HepG2 (cell line): ENCODE measurements around the gene DHX34. TPM values are rescaled to one million over a fixed set of nuclear protein-coding genes. Genes with fewer than 3 reads are reported as not detected.
A peak's percentile ranks its signal among the peaks of the same experiment; 100 is the strongest.

Experiments
- ETV6 ChIP-seq: sonication (generic); formaldehyde crosslinking; conservative IDR thresholded peaks from 2 replicates; pipeline ENCODE4 v1.4.0; 2020; ENCODE audit warnings: missing genetic modification reagents
- HES4 ChIP-seq: sonication (generic); formaldehyde crosslinking; IDR thresholded peaks from 2 replicates; pipeline ENCODE4 v1.9.0; 2021; ENCODE audit warnings: mild to moderate bottlenecking, missing genetic modification reagents, borderline replicate concordance
- ISL2 ChIP-seq: sonication (generic); formaldehyde crosslinking; IDR thresholded peaks from 2 replicates; pipeline ENCODE4 v1.5.0; 2020; ENCODE audit warnings: missing genetic modification reagents
- MAZ ChIP-seq, 2 experiments: sonication (generic) in 1 of 2; formaldehyde crosslinking in 1 of 2; IDR thresholded peaks; 2 replicates each; pipeline versions ENCODE4 v1.5.0 to v1.6.1; 2012 to 2020; ENCODE audit warnings: low read depth in 2 of 2, mild to moderate bottlenecking in 2 of 2, borderline replicate concordance in 1 of 2, improper control_type of control experiment in 1 of 2, low read length in 1 of 2, missing genetic modification reagents in 1 of 2, moderate library complexity in 1 of 2
- MEIS2 ChIP-seq: sonication (generic); formaldehyde crosslinking; IDR thresholded peaks from 2 replicates; pipeline ENCODE4 v1.9.0; 2021; ENCODE audit warnings: mild to moderate bottlenecking, missing genetic modification reagents
- NFKB2 ChIP-seq: sonication (generic); formaldehyde crosslinking; IDR thresholded peaks from 2 replicates; pipeline ENCODE4 v1.4.0; 2020; ENCODE audit warnings: missing genetic modification reagents, borderline replicate concordance
- RARG ChIP-seq: sonication (generic); formaldehyde crosslinking; IDR thresholded peaks from 2 replicates; pipeline ENCODE4 v1.4.0; 2020; ENCODE audit warnings: low read depth, mild to moderate bottlenecking, missing genetic modification reagents
- ZFP90 ChIP-seq: sonication (generic); formaldehyde crosslinking; IDR thresholded peaks from 2 replicates; pipeline ENCODE4 v1.8.0; 2022; ENCODE audit warnings: missing genetic modification reagents, mild to moderate bottlenecking, inconsistent platforms, borderline replicate concordance
- ZFY ChIP-seq: sonication (generic); formaldehyde crosslinking; IDR thresholded peaks from 2 replicates; pipeline ENCODE4 v1.4.0; 2020; ENCODE audit warnings: missing genetic modification reagents
- ZNF430 ChIP-seq: sonication (generic); formaldehyde crosslinking; IDR thresholded peaks from 2 replicates; pipeline ENCODE4 v1.9.0; 2021; ENCODE audit warnings: mild to moderate bottlenecking, missing genetic modification reagents
- ZNF441 ChIP-seq: sonication (generic); formaldehyde crosslinking; IDR thresholded peaks from 2 replicates; pipeline ENCODE4 v1.7.0; 2021; ENCODE audit warnings: missing genetic modification reagents, borderline replicate concordance
- ZNF607 ChIP-seq: sonication (generic); formaldehyde crosslinking; IDR thresholded peaks from 2 replicates; pipeline ENCODE4 v1.5.1; 2020; ENCODE audit warnings: missing genetic modification reagents, mild to moderate bottlenecking, borderline replicate concordance
- ZNF749 ChIP-seq: sonication (generic); formaldehyde crosslinking; IDR thresholded peaks from 2 replicates; pipeline ENCODE4 v1.8.0; 2022; ENCODE audit warnings: mild to moderate bottlenecking, missing genetic modification reagents, moderate library complexity, borderline replicate concordance
- polyA plus RNA-seq, 8 experiments: library from polyadenylated mRNA; depleted of rRNA in 3 of 8; stranded (reverse) in 7 of 8; unstranded in 1 of 8; fragments of >200 nt; fragmentation: Illumina TruSeq in 4 of 8; extraction: Trizol in 4 of 8; gene quantifications; 2 replicates each; pipeline versions ENCODE4 v1.2.1 to v1.2.3, GENCODE V29; 2011 to 2016; ENCODE audit warnings: low read depth in 4 of 8, missing spikeins in 1 of 8, mixed read lengths in 1 of 8; ENCODE audit not compliant: insufficient read depth in 1 of 8
- total RNA-seq, 5 experiments: library from RNA; depleted of rRNA; stranded (reverse); fragments of >200 nt; fragmentation: Illumina TruSeq; extraction: Trizol; gene quantifications; 2 replicates each; pipeline ENCODE4 v1.2.3, GENCODE V29; 2016; ENCODE audit warnings: low read depth in 1 of 5
- TF ChIP-seq, protein P1 (sequence below): sonication (generic); formaldehyde crosslinking; IDR thresholded peaks from 2 replicates; pipeline ENCODE4 v1.4.0; 2020; ENCODE audit warnings: missing genetic modification reagents, borderline replicate concordance
- TF ChIP-seq, protein P2 (sequence below): sonication (generic); formaldehyde crosslinking; IDR thresholded peaks from 2 replicates; pipeline ENCODE4 v1.8.1; 2023; ENCODE audit warnings: missing genetic modification reagents, inconsistent platforms, borderline replicate concordance
- TF ChIP-seq, protein P3 (sequence below), 2 experiments: IDR thresholded peaks; 2 replicates each; pipeline ENCODE4 v1.6.1; 2011 to 2012; ENCODE audit warnings: low read length in 2 of 2, borderline replicate concordance in 1 of 2, low read depth in 1 of 2, mild to moderate bottlenecking in 1 of 2, moderate library complexity in 1 of 2
- TF ChIP-seq, protein P4 (sequence below): sonication (generic); formaldehyde crosslinking; conservative IDR thresholded peaks from 2 replicates; pipeline ENCODE4 v1.8.0; 2022; ENCODE audit warnings: mild to moderate bottlenecking, moderate library complexity, missing genetic modification reagents

DHX34 gene
- total and polyA plus RNA-seq, 2 of the 13 experiments (the other 11 are each of a cell fraction or from before 2014, with no cell fraction given): 9.2 to 12.0 TPM

DNA sequence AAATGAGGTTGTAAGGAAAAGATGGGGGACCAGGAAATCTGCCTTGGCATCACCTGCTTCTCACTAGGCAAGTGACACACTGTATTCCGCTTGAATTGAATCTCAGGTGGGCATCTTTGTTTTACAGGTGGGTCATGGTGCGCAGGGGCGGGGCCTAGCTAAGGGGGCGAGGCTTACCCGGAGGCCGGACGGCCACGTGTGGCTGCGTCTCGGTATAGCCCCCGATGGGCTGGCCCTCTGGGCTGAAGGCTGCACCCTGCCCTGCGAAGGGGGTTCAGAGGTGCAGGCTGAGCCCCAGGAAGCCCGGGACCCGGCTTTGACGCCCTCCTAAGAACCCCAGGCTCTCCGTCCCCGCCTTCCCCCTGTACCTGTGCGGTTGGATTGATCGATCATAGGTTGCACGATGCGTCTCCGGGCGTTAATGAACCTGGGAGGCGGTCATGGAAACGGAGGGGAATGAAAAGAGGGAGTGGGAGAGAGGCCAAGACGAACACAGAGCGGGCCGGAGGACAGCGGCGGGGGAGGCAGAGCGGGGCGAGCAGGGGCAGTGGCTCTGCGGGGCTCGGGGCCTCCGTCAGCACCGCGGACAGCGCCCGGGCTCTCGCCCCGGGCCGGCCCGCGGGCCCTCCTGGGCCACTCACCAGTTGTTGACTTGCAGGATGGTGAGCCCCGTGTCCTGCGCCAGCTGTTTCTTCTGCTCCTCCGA, 57.7 kb downstream of the DHX34 start (continued):
- TF ChIP-seq, protein P1, sequence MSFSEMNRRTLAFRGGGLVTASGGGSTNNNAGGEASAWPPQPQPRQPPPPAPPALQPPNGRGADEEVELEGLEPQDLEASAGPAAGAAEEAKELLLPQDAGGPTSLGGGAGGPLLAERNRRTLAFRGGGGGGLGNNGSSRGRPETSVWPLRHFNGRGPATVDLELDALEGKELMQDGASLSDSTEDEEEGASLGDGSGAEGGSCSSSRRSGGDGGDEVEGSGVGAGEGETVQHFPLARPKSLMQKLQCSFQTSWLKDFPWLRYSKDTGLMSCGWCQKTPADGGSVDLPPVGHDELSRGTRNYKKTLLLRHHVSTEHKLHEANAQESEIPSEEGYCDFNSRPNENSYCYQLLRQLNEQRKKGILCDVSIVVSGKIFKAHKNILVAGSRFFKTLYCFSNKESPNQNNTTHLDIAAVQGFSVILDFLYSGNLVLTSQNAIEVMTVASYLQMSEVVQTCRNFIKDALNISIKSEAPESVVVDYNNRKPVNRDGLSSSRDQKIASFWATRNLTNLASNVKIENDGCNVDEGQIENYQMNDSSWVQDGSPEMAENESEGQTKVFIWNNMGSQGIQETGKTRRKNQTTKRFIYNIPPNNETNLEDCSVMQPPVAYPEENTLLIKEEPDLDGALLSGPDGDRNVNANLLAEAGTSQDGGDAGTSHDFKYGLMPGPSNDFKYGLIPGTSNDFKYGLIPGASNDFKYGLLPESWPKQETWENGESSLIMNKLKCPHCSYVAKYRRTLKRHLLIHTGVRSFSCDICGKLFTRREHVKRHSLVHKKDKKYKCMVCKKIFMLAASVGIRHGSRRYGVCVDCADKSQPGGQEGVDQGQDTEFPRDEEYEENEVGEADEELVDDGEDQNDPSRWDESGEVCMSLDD (CRISPR knock-in tag): 0 out of 2 replicates have a peak, but pooled peaks have one; percentile 34
- TF ChIP-seq RARG (CRISPR knock-in tag): no peak
- peak; percentile 55; the same call in 1 of the 2 replicates for TF ChIP-seq ZNF441 (CRISPR knock-in tag)
- TF ChIP-seq ZFP90 (CRISPR knock-in tag): no peak
- no peak for TF ChIP-seq MAZ (IDR thresholded peaks at IDR 0.05; ENCODE audit: borderline replicate concordance, low read depth, low read length)
- peak; percentile 66; the same call in 1 of the 2 replicates for TF ChIP-seq MAZ (CRISPR knock-in tag; IDR thresholded peaks at IDR 0.05; ENCODE audit: low read depth)
- TF ChIP-seq MEIS2: peak; percentile 64; the same call in 1 of the 2 replicates
- peak; percentile 83; the same call in 1 of the 2 replicates for TF ChIP-seq NFKB2
- TF ChIP-seq, protein P2, sequence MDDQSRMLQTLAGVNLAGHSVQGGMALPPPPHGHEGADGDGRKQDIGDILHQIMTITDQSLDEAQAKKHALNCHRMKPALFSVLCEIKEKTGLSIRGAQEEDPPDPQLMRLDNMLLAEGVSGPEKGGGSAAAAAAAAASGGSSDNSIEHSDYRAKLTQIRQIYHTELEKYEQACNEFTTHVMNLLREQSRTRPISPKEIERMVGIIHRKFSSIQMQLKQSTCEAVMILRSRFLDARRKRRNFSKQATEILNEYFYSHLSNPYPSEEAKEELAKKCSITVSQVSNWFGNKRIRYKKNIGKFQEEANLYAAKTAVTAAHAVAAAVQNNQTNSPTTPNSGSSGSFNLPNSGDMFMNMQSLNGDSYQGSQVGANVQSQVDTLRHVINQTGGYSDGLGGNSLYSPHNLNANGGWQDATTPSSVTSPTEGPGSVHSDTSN: 0 out of 2 replicates have a peak, but pooled peaks have one; percentile 37
- peak; percentile 60; the same call in 1 of the 2 replicates for TF ChIP-seq ZNF749 (CRISPR knock-in tag)
- TF ChIP-seq, protein P3, sequence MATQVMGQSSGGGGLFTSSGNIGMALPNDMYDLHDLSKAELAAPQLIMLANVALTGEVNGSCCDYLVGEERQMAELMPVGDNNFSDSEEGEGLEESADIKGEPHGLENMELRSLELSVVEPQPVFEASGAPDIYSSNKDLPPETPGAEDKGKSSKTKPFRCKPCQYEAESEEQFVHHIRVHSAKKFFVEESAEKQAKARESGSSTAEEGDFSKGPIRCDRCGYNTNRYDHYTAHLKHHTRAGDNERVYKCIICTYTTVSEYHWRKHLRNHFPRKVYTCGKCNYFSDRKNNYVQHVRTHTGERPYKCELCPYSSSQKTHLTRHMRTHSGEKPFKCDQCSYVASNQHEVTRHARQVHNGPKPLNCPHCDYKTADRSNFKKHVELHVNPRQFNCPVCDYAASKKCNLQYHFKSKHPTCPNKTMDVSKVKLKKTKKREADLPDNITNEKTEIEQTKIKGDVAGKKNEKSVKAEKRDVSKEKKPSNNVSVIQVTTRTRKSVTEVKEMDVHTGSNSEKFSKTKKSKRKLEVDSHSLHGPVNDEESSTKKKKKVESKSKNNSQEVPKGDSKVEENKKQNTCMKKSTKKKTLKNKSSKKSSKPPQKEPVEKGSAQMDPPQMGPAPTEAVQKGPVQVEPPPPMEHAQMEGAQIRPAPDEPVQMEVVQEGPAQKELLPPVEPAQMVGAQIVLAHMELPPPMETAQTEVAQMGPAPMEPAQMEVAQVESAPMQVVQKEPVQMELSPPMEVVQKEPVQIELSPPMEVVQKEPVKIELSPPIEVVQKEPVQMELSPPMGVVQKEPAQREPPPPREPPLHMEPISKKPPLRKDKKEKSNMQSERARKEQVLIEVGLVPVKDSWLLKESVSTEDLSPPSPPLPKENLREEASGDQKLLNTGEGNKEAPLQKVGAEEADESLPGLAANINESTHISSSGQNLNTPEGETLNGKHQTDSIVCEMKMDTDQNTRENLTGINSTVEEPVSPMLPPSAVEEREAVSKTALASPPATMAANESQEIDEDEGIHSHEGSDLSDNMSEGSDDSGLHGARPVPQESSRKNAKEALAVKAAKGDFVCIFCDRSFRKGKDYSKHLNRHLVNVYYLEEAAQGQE (IDR thresholded peaks at IDR 0.05; ENCODE audit: borderline replicate concordance in 1 of 2, low read depth in 1 of 2, low read length in 2 of 2): peak; percentile 89 to 97
- peak; percentile 90 for TF ChIP-seq HES4
- TF ChIP-seq, protein P4, sequence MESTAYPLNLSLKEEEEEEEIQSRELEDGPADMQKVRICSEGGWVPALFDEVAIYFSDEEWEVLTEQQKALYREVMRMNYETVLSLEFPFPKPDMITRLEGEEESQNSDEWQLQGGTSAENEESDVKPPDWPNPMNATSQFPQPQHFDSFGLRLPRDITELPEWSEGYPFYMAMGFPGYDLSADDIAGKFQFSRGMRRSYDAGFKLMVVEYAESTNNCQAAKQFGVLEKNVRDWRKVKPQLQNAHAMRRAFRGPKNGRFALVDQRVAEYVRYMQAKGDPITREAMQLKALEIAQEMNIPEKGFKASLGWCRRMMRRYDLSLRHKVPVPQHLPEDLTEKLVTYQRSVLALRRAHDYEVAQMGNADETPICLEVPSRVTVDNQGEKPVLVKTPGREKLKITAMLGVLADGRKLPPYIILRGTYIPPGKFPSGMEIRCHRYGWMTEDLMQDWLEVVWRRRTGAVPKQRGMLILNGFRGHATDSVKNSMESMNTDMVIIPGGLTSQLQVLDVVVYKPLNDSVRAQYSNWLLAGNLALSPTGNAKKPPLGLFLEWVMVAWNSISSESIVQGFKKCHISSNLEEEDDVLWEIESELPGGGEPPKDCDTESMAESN (CRISPR knock-in tag): no peak
- peak; percentile 30; the same call in 1 of the 2 replicates for TF ChIP-seq ZFY (CRISPR knock-in tag)
- TF ChIP-seq ISL2 (CRISPR knock-in tag): 0 out of 2 replicates have a peak, but pooled peaks have one; percentile 33
- peak; percentile 66; the same call in 1 of the 2 replicates for TF ChIP-seq ZNF607 (CRISPR knock-in tag)
- 0 out of 2 replicates have a peak, but pooled peaks have one; percentile 49 for TF ChIP-seq ETV6 (CRISPR knock-in tag)
- peak; percentile 43; the same call in 1 of the 2 replicates for TF ChIP-seq ZNF430
